B cell (primary cell): ENCODE data around the gene GRPEL2. TPM values are rescaled to one million over a fixed set of nuclear protein-coding genes. Genes with fewer than 3 reads are reported as not detected.

Experiments
- ATAC-seq: fragments of 200-7000 bp; cut with Tn5 transposase; one replicate; pipeline ENCODE4 v1.10.0; 2021; ENCODE audit warnings: low read depth, mild to moderate bottlenecking, moderate number of reproducible peaks, moderate library complexity
- CTCF ChIA-PET: fragments of 350-600 bp; sonication (Branson Sonifier 250); formaldehyde crosslinking; loops from one replicate; lab custom pipeline; 2021; ENCODE audit warnings: antibody characterized with exemption, inconsistent platforms; lab: Charles Lee
- POLR2A ChIA-PET: fragments of 350-600 bp; sonication (Branson Sonifier 250); formaldehyde crosslinking; loops from one replicate; lab custom pipeline; 2021; ENCODE audit warnings: antibody characterized with exemption; lab: Charles Lee
- DNase-seq: peaks from one replicate; pipeline ENCODE4 v3.0.0; 2013
- H2AFZ ChIP-seq: 2 replicates; pipeline ENCODE4 v1.6.1; 2012; ENCODE audit warnings: mild to moderate bottlenecking, low read depth, low read length; ENCODE audit not compliant: insufficient read depth, poor library complexity, severe bottlenecking
- H3K27ac ChIP-seq, 2 donors: 1 replicate in 1 of 2; 2 replicates in 1 of 2; pipeline ENCODE4 v1.5.1; 2012 to 2013; ENCODE audit warnings: low read length in 2 of 2, mild to moderate bottlenecking in 2 of 2, moderate library complexity in 1 of 2
- H3K27me3 ChIP-seq, 4 experiments: fragments of 200-600 bp in 1 of 4; sonication (generic) in 1 of 4; replicated peaks in 1 of 4; 1 replicate in 2 of 4; 2 replicates in 2 of 4; pipeline versions ENCODE4 v1.6.1 to v1.7.0; 2013 to 2016; ENCODE audit warnings: low read length in 3 of 4, mild to moderate bottlenecking in 2 of 4, mixed read lengths in 1 of 4, moderate library complexity in 1 of 4; ENCODE audit not compliant: insufficient read depth in 4 of 4, control insufficient read depth in 3 of 4; ENCODE audit errors: control extremely low read depth in 1 of 4
- H3K36me3 ChIP-seq, 2 experiments: replicated peaks in 1 of 2; 1 replicate in 1 of 2; 2 replicates in 1 of 2; pipeline versions ENCODE4 v1.6.1 to v1.7.1; 2013; ENCODE audit warnings: low read length in 1 of 2; ENCODE audit not compliant: insufficient read depth in 2 of 2, control insufficient read depth in 1 of 2; ENCODE audit errors: control extremely low read depth in 1 of 2, extremely low read depth in 1 of 2
- H3K4me1 ChIP-seq, 2 donors: fragments of 200-600 bp in 1 of 2; sonication (generic) in 1 of 2; 1 replicate in 1 of 2; 2 replicates in 1 of 2; pipeline versions ENCODE4 v1.5.1 to v1.6.1; 2013 to 2017; ENCODE audit warnings: low read length in 2 of 2; ENCODE audit not compliant: control insufficient read depth in 2 of 2, insufficient read depth in 2 of 2
- H3K4me2 ChIP-seq: replicated peaks from 2 replicates; pipeline ENCODE3; 2012; ENCODE audit warnings: mild to moderate bottlenecking, low read depth, low read length; ENCODE audit not compliant: poor library complexity, severe bottlenecking
- H3K4me3 ChIP-seq, 5 experiments: fragments of 200-600 bp in 1 of 5; sonication (generic) in 1 of 5; 1 replicate in 3 of 5; 2 replicates in 2 of 5; pipeline versions ENCODE4 v1.5.1 to v1.7.0; 2011 to 2016; ENCODE audit warnings: low read length in 4 of 5, mild to moderate bottlenecking in 4 of 5, low read depth in 2 of 5, control low read depth in 1 of 5, moderate library complexity in 1 of 5; ENCODE audit not compliant: insufficient read depth in 1 of 5; ENCODE audit errors: control extremely low read depth in 1 of 5, extremely low read depth in 1 of 5
- H3K79me2 ChIP-seq: fragments of 200-600 bp; sonication (generic); one replicate; pipeline ENCODE4 v1.6.0; 2016; ENCODE audit warnings: low read length; ENCODE audit not compliant: control insufficient read depth, insufficient read depth
- H3K9ac ChIP-seq: fragments of 200-600 bp; sonication (generic); 2 replicates; pipeline ENCODE4 v1.6.1; 2017; ENCODE audit warnings: mild to moderate bottlenecking, low read length, moderate library complexity
- H3K9me3 ChIP-seq, 3 donors: one replicate each; pipeline versions ENCODE4 v1.6.1 to v1.7.1; 2013; ENCODE audit warnings: low read length in 2 of 3; ENCODE audit not compliant: control insufficient read depth in 2 of 3, insufficient read depth in 1 of 3; ENCODE audit errors: control extremely low read depth in 1 of 3
- H4K20me1 ChIP-seq: 2 replicates; pipeline ENCODE4 v1.6.0; 2012; ENCODE audit warnings: mild to moderate bottlenecking, low read length; ENCODE audit not compliant: insufficient read depth, control insufficient read depth, poor library complexity, severe bottlenecking
- H3K27ac Mint-ChIP-seq: one replicate; pipeline ENCODE4 v1.8.0; 2021; ENCODE audit warnings: mixed read lengths
- H3K27me3 Mint-ChIP-seq: one replicate; pipeline ENCODE4 v1.8.0; 2021; ENCODE audit warnings: mixed read lengths
- H3K4me1 Mint-ChIP-seq: one replicate; pipeline ENCODE4 v1.8.0; 2021; ENCODE audit warnings: mixed read lengths
- H3K4me3 Mint-ChIP-seq: one replicate; pipeline ENCODE4 v1.8.0; 2021; ENCODE audit warnings: mixed read lengths
- H3K9me3 Mint-ChIP-seq: one replicate; pipeline ENCODE4 v1.8.0; 2022; ENCODE audit warnings: mixed read lengths; ENCODE audit not compliant: insufficient read depth
- CTCF ChIP-seq: fragments of 200-600 bp; IDR thresholded peaks from one replicate; pipeline ENCODE4 v1.8.0; 2022; ENCODE audit warnings: antibody characterized with exemption, mild to moderate bottlenecking
- EZH2 ChIP-seq: IDR thresholded peaks from 2 replicates; pipeline ENCODE4 v1.6.1; 2012; ENCODE audit warnings: borderline replicate concordance, low read depth, mild to moderate bottlenecking, moderate library complexity, low read length; ENCODE audit not compliant: insufficient read depth, poor library complexity, severe bottlenecking
- WGBS: methylation state at CpG from one replicate; pipeline ENCODE4 v1.1.5; 2013; ENCODE audit warnings: missing lambda C conversion rate; ENCODE audit not compliant: insufficient coverage; 5-methylcytosine and 5-hydroxymethylcytosine counted together
- intact Hi-C: fragments of 100-400 bp; cut with micrococcal nuclease; formaldehyde crosslinking; loops from one replicate; pipeline ENCODE4 v1.10.0; 2022
- polyA plus RNA-seq: library from polyadenylated mRNA; depleted of rRNA; stranded (reverse); fragments of >200 nt; gene quantifications from 2 replicates; pipeline ENCODE4 v1.2.3, GENCODE V29; 2012
- total RNA-seq, 2 donors: library from RNA; stranded (reverse); fragments of 120-200 nt in 1 of 2; gene quantifications; 1 replicate in 1 of 2; 2 replicates in 1 of 2; pipeline versions ENCODE4 v1.2.3 to v1.2.4, GENCODE V29; 2013 to 2022

Gene GRPEL2
- total and polyA plus RNA-seq, 2 donors (not counting 1 experiment from before 2014, with no cell fraction given): 1.1 to 12.1 TPM

DNA sequence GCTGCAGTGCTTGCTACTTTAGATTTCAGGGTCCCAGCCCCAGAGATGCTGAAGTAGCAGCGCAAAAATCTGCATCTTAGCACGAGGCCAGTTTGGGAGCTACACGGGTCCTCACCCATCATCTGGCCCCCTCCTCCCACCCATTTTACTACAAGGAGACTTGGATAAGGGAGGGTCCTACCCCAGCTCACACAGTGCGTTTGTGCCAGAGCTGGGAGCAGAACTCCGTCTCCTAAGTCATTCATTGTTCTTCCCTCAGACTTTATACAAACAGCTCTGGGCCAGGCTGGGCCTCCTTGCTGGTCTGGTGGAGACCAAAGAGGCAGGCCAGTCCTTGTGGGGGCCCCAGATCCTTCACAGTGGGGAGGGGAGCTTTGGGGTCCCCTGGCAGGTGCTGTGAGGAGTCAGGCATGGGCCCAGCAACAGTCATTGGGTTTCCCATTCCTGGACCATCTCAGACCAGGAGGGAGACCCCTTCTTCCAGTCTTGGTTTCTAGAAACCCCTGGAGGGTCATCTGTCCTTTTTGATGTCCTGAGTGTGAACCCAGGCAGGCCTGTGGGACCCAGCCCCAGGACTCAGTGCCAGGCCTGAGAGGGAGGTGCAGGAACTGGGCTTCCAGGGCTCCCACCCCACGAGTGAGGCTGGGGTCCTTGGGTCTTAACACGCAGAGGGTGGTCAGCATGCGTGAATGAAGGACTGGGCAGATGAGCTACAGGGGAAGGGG is 36.1 kb downstream of the GRPEL2 start:
- Histone ChIP-seq H3K4me1 (peaks cover 0 to 5% of the 10 kb centered on the region in 2 donors), H3K4me3 (no peak overlapping the region), H3K27ac (no peak overlapping the region), H3K9ac (no peak overlapping the region), H2AFZ (no peak overlapping the region), H3K79me2 (no peaks in the 10 kb centered on the region), H3K4me2 (peak overlapping the region; percentile 15), H3K9me3 (peaks cover 0 to 3% (median 0%) of the 10 kb centered on the region in 3 donors), H4K20me1 (no peaks in the 10 kb centered on the region), H3K36me3 (no peaks in the 10 kb centered on the region), H3K27me3 (no peaks in the 10 kb centered on the region)
- WGBS: 49% methylated on average over 8 of the region's 8 CpGs
- intact Hi-C loops: no loop called here
- Mint-ChIP-seq H3K9me3 (no peaks in the 10 kb centered on the region), H3K27me3 (no peaks in the 10 kb centered on the region), H3K4me1 (peaks cover 2% of the 10 kb centered on the region), H3K4me3 (no peak overlapping the region), H3K27ac (no peak overlapping the region)
- DNase-seq: no peak
- CTCF ChIA-PET: interaction anchor here (0.6 to 7.8 kb wide), 13 partner anchors 9 to 237 kb away, joined by 3 to 67 read pairs (median 6); partner anchors contain the start of genes CSNK1A1 and PCYOX1L
- no peak for TF ChIP-seq EZH2
- POLR2A ChIA-PET: no interaction called here
- no peak for ATAC-seq

DNA sequence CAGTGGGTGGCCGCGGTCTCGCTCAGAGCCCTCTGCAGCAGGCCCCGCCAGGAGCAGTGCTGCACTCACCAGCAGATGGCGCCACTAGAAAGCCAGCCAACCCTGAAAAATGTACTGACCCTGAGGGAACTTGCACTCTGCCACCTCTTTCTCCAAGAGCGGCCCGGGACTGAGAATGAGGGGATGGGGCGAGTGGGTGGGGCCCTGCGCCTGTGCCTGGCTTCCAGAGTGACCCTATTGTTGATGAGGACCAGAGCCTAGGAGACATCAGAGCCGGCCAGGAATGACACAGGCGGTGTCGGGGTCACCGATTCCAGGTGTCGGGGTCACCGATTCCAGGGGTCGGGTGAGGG is 36.7 kb downstream of the GRPEL2 start:
- Histone ChIP-seq H3K9ac (no peak overlapping the region), H3K4me2 (peak overlapping the region; percentile 15), H3K9me3 (peaks cover 0 to 3% (median 0%) of the 10 kb centered on the region in 3 donors), H2AFZ (no peak overlapping the region), H3K27me3 (no peaks in the 10 kb centered on the region), H3K36me3 (no peaks in the 10 kb centered on the region), H4K20me1 (no peaks in the 10 kb centered on the region), H3K27ac (no peak overlapping the region), H3K4me1 (peaks cover 0 to 5% of the 10 kb centered on the region in 2 donors), H3K4me3 (no peak overlapping the region), H3K79me2 (no peaks in the 10 kb centered on the region)
- TF ChIP-seq EZH2 (no peak), CTCF (peak; percentile 83)
- Mint-ChIP-seq H3K9me3 (no peaks in the 10 kb centered on the region), H3K4me1 (peaks cover 2% of the 10 kb centered on the region), H3K4me3 (no peak overlapping the region), H3K27ac (no peak overlapping the region), H3K27me3 (no peaks in the 10 kb centered on the region)
- ChIA-PET CTCF (interaction anchor here (0.6 to 7.8 kb wide), 12 partner anchors 9 to 1115 kb away, joined by 3 to 67 read pairs (median 6); partner anchors contain the start of gene CSNK1A1), POLR2A (no interaction called here)
- DNase-seq: peak; percentile 68
- ATAC-seq: peak; percentile 73
- intact Hi-C loops: no loop called here
- WGBS: 41% methylated on average over 12 of the region's 16 CpGs
